ENCODE data around the gene PNMA6F. TPM values are rescaled to one million over a fixed set of nuclear protein-coding genes. Genes with fewer than 3 reads are reported as not detected.

Gene PNMA6F
- total RNA-seq, 3 donors from 2014 or later, result not detected

DNA sequence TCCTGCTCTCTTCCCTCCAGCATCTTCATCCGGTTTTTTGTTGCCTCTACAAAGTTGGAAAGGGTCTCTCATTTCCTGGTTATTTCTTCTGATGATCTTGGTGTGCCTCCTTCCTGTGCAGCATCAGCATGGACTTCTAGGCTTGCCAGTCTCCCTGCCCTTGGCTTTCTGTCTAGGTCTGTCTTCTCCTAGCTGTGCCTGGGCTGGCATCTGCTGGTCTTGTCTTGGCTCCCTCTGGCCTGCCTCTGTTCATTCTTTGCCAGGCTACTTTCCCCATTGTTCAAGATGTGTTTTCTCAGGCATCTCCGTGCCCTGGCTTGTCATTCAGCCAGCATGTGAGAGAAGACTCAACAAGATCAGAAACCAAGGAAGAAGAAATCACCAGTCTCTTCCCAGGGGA, 22.1 kb upstream of the PNMA6F start:
- intact Hi-C loops (cut with DNase I; ENCODE audit: low total_unique reads), result no loop called here
- no peak for DNase-seq (ENCODE audit: low spot score in 2 of 2)
- Histone ChIP-seq H3K9me3 (peaks cover 5 to 32% of the 10 kb centered on the region in 2 donors), H3K4me3 (no peak overlapping the region), H3K36me3 (no peaks in the 10 kb centered on the region), H3K27me3 (peaks cover 0 to 11% of the 10 kb centered on the region in 2 donors), H3K27ac (no peak overlapping the region), H3K4me1 (no peaks in the 10 kb centered on the region)
- no peak for TF ChIP-seq POLR2A (IDR thresholded peaks at IDR 0.05)
- TF ChIP-seq POLR2AphosphoS5 (IDR thresholded peaks at IDR 0.05), result no peak
- no peak for TF ChIP-seq CTCF (IDR thresholded peaks at IDR 0.05)

DNA sequence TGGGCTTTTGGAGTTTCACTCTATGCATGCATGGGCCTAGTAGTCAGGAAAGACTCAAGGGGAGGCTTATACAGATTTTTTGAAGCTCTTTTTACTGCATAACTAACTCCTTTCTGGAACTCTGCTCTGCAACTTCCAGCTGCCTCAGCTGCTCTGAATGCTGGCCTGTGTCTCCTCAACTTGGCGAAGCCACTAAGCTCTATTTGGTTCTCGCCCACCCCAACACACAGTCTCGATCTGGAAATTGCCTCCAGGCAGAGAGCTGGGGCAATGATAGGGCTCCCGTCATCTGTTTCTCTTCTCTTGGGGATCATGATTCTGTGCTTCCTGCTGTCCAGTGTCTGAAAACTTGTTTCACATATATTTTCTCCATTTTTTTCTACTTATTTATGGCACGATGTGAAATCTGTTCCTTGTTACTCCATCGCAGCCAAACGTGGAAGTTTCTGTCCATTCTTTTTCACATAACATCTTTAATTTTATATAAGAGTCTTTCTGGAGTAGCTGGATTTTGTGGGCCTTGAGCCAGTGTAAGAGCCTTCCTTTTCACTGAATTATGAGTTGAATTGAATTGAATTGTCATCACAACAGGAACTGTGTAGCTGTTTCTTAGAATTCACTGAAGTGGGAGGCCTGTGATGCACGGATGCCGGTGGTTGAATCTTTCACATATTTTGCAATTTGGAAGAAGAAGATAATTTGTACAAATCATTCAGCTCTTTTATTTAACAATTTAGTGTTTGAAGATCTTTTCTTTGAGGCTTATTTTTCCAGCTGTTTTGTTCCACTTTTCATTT, 21.4 kb upstream of the PNMA6F start:
- H3K36me3 ChIP-seq, result no peaks in the 10 kb centered on the region
- intact Hi-C loops (cut with DNase I; ENCODE audit: low total_unique reads), result no loop called here
- peaks cover 5 to 27% of the 10 kb centered on the region in 2 donors for H3K9me3 ChIP-seq
- H3K4me3 ChIP-seq, result no peak overlapping the region
- no peak for DNase-seq (ENCODE audit: low spot score in 2 of 2)
- H3K27me3 ChIP-seq, result peaks cover 0 to 11% of the 10 kb centered on the region in 2 donors
- no peaks in the 10 kb centered on the region for H3K4me1 ChIP-seq
- no peak for TF ChIP-seq POLR2A (IDR thresholded peaks at IDR 0.05)
- TF ChIP-seq POLR2AphosphoS5 (IDR thresholded peaks at IDR 0.05), result no peak
- TF ChIP-seq CTCF (IDR thresholded peaks at IDR 0.05), result no peak
- H3K27ac ChIP-seq, result no peak overlapping the region

DNA sequence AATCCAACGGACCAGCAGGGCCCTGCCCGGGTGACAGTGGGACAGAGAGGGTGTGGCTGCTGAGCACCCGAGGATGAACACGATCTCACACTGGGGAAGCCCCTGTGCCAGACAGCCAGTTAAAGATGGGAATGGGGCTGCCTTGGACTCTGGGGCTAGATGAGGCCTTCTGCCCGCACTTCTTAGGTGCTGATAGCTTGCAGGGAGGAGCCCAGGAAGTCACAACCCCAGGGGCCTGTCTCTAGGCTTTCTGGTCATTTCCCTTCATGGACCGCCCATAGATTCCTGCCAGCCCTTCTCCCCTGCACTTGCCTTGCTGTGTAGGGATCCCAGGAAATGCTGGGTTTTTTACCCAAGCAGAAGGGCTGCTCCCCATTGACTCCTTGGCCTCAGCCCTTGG, 18.5 kb upstream of the PNMA6F start:
- intact Hi-C loops (cut with DNase I; ENCODE audit: low total_unique reads), result no loop called here

DNA sequence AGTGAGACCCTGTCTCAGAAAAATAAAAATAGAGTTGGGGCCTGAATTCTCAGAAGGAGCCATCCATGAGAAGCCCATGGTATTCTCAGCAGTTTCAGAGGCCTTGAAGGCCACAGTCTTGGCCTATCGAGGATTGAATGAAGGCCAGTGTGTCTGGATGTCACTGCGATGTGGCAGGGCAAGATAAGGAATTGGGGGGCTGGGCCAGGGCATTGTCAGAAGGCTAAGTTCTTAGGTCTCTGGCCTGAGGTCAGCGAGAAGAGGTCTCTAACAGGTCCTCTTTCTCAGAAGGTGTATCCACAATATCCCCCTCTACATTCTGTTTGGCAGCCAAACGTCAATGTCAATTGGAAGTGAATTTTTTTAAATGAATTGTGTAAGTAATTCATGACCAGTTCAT, 18.1 kb upstream of the PNMA6F start:
- intact Hi-C loops (cut with DNase I; ENCODE audit: low total_unique reads), result no loop called here
- peaks cover 0 to 16% of the 10 kb centered on the region in 2 donors for H3K9me3 ChIP-seq
- no peak overlapping the region for H3K4me3 ChIP-seq
- peaks cover 0 to 11% of the 10 kb centered on the region in 2 donors for H3K27me3 ChIP-seq
- TF ChIP-seq CTCF (IDR thresholded peaks at IDR 0.05) (no peak), POLR2A (IDR thresholded peaks at IDR 0.05) (no peak), POLR2AphosphoS5 (IDR thresholded peaks at IDR 0.05) (no peak)
- no peak for DNase-seq (ENCODE audit: low spot score in 2 of 2)
- no peaks in the 10 kb centered on the region for H3K4me1 ChIP-seq
- no peaks in the 10 kb centered on the region for H3K36me3 ChIP-seq
- no peak overlapping the region for H3K27ac ChIP-seq

More for the DNA sequence above, 18.5 kb upstream of the PNMA6F start:
- Histone ChIP-seq H3K4me1 (no peaks in the 10 kb centered on the region), H3K27ac (no peak overlapping the region), H3K9me3 (peaks cover 0 to 16% of the 10 kb centered on the region in 2 donors), H3K4me3 (no peak overlapping the region), H3K36me3 (no peaks in the 10 kb centered on the region), H3K27me3 (peaks cover 0 to 10% of the 10 kb centered on the region in 2 donors)
- no peak for TF ChIP-seq POLR2AphosphoS5 (IDR thresholded peaks at IDR 0.05)
- TF ChIP-seq CTCF (IDR thresholded peaks at IDR 0.05), result no peak
- no peak for TF ChIP-seq POLR2A (IDR thresholded peaks at IDR 0.05)
- no peak for DNase-seq (ENCODE audit: low spot score in 2 of 2)

DNA sequence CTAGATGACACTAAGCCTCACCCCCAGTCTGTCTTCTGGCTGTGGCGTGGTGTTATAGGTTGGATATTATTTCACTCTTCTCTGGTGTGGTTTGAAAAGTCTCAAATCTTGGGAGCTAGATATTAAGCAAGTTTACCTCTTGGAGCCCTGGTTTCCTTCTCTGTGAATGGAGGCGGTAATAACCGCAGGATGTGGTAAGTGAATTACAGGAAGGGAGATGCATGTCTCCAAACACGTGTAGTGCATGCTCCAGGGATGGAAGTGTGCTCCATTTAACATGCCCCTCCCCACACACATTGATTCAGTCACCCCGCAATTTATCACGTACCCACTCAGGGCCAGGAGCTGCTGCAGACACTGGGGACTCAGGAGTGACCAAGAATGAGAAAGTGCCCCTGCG, 17.3 kb upstream of the PNMA6F start:
- no peak overlapping the region for H3K4me3 ChIP-seq
- TF ChIP-seq CTCF (IDR thresholded peaks at IDR 0.05) (no peak), POLR2A (IDR thresholded peaks at IDR 0.05) (no peak), POLR2AphosphoS5 (IDR thresholded peaks at IDR 0.05) (no peak)
- H3K27ac ChIP-seq, result no peak overlapping the region
- peaks cover 0 to 9% of the 10 kb centered on the region in 2 donors for H3K27me3 ChIP-seq
- H3K9me3 ChIP-seq, result peaks cover 0 to 16% of the 10 kb centered on the region in 2 donors
- DNase-seq (ENCODE audit: low spot score in 2 of 2), result no peak
- H3K36me3 ChIP-seq, result no peaks in the 10 kb centered on the region
- intact Hi-C loops (cut with DNase I; ENCODE audit: low total_unique reads), result no loop called here
- no peaks in the 10 kb centered on the region for H3K4me1 ChIP-seq

Data from breast epithelium (tissue), 4 donors.